OCI-LY1 (cell line): Measurements from ENCODE around the gene DAAM2.

Experiments
- H2AFZ ChIP-seq: fragments of 200-600 bp; sonication (generic), shearing (Covaris generic); 2 replicates; pipeline ENCODE4 v1.6.0; 2014; ENCODE audit warnings: antibody characterized with exemption, mild to moderate bottlenecking, low read length
- H3F3A ChIP-seq: fragments of 200-600 bp; sonication (generic), shearing (Covaris generic); 2 replicates; pipeline ENCODE4 v1.6.0; 2014; ENCODE audit warnings: mild to moderate bottlenecking, antibody characterized with exemption, low read length, moderate library complexity; ENCODE audit not compliant: insufficient read depth
- H3K27ac ChIP-seq: fragments of 200-600 bp; sonication (generic); 2 replicates; pipeline ENCODE4 v1.5.1; 2014; ENCODE audit warnings: low read length, mixed run types, mild to moderate bottlenecking, low read depth; ENCODE audit not compliant: poor library complexity, severe bottlenecking
- H3K27me3 ChIP-seq: fragments of 200-600 bp; sonication (generic); 2 replicates; pipeline ENCODE4 v1.6.0; 2014; ENCODE audit warnings: antibody characterized with exemption, mild to moderate bottlenecking, low read length, moderate library complexity; ENCODE audit not compliant: insufficient read depth
- H3K36me3 ChIP-seq: fragments of 200-600 bp; sonication (generic); 2 replicates; pipeline ENCODE4 v1.6.1; 2014; ENCODE audit warnings: mild to moderate bottlenecking, antibody characterized with exemption, low read length, moderate library complexity, mixed read lengths; ENCODE audit not compliant: insufficient read depth
- H3K4me1 ChIP-seq: fragments of 200-600 bp; sonication (generic); 2 replicates; pipeline ENCODE4 v1.5.1; 2014; ENCODE audit warnings: mild to moderate bottlenecking, low read length, moderate library complexity; ENCODE audit not compliant: insufficient read depth, severe bottlenecking
- H3K4me2 ChIP-seq: fragments of 200-600 bp; sonication (generic), shearing (Covaris generic); 2 replicates; pipeline ENCODE4 v1.6.1; 2014; ENCODE audit warnings: low read length
- H3K4me3 ChIP-seq: fragments of 200-600 bp; sonication (generic); 2 replicates; pipeline ENCODE4 v1.5.1; 2014; ENCODE audit warnings: low read length, low read depth, mild to moderate bottlenecking, mixed read lengths; ENCODE audit not compliant: poor library complexity, severe bottlenecking
- H3K79me2 ChIP-seq: fragments of 200-600 bp; shearing (Covaris generic); 2 replicates; pipeline ENCODE4 v1.6.1; 2016; ENCODE audit warnings: mixed run types, low read length, mixed read lengths; ENCODE audit not compliant: insufficient read depth
- H3K9ac ChIP-seq: fragments of 200-600 bp; sonication (generic), shearing (Covaris generic); 2 replicates; pipeline ENCODE4 v1.6.1; 2014; ENCODE audit warnings: mild to moderate bottlenecking, low read length, mixed read lengths
- H3K9me2 ChIP-seq: fragments of 200-600 bp; sonication (generic), shearing (Covaris generic); 2 replicates; pipeline ENCODE4 v1.6.1; 2014; ENCODE audit warnings: low read depth, mild to moderate bottlenecking, low read length, mixed read lengths
- H3K9me3 ChIP-seq: fragments of 200-600 bp; shearing (Covaris generic); 2 replicates; pipeline ENCODE4 v1.6.1; 2014; ENCODE audit warnings: low read length, mixed read lengths
- H4K20me1 ChIP-seq: fragments of 200-600 bp; sonication (generic), shearing (Covaris generic); 2 replicates; pipeline ENCODE4 v1.6.0; 2016; ENCODE audit warnings: mild to moderate bottlenecking, low read length; ENCODE audit not compliant: insufficient read depth
- CTCF ChIP-seq: fragments of 200-600 bp; sonication (generic), shearing (Covaris generic); IDR thresholded peaks from 2 replicates; pipeline ENCODE4 v1.5.1; 2017; ENCODE audit warnings: mild to moderate bottlenecking, antibody characterized with exemption, low read length, moderate library complexity, mixed read lengths
- EZH2 ChIP-seq: fragments of 200-600 bp; sonication (generic), shearing (Covaris generic); IDR thresholded peaks from 2 replicates; pipeline ENCODE4 v1.8.0; 2017; ENCODE audit warnings: borderline replicate concordance, mixed run types, mild to moderate bottlenecking, antibody characterized with exemption, low read length, moderate library complexity, mixed read lengths

The DAAM2 gene

GRCh38 chr6:39834278-39834677, 42.1 kb downstream of the DAAM2 start:
- TF ChIP-seq CTCF, result no peak
- no peak for TF ChIP-seq EZH2
- Histone ChIP-seq H3K4me1 (no peaks in the 10 kb centered on the region), H3K36me3 (no peaks in the 10 kb centered on the region), H3K9me3 (no peaks in the 10 kb centered on the region), H3K9me2 (no peaks in the 10 kb centered on the region), H3K4me2 (no peak overlapping the region), H3K27me3 (no peaks in the 10 kb centered on the region), H4K20me1 (no peaks in the 10 kb centered on the region), H3K79me2 (no peaks in the 10 kb centered on the region), H3K27ac (no peak overlapping the region), H2AFZ (no peak overlapping the region), H3F3A (no peaks in the 10 kb centered on the region), H3K4me3 (no peak overlapping the region), H3K9ac (no peak overlapping the region)

GRCh38 chr6:39834866-39835265, 42.7 kb downstream of the DAAM2 start:
- Histone ChIP-seq H3K4me2 (no peak overlapping the region), H3K9me3 (no peaks in the 10 kb centered on the region), H3K9me2 (no peaks in the 10 kb centered on the region), H3F3A (no peaks in the 10 kb centered on the region), H4K20me1 (no peaks in the 10 kb centered on the region), H3K36me3 (no peaks in the 10 kb centered on the region), H3K4me3 (no peak overlapping the region), H3K9ac (no peak overlapping the region), H3K27ac (no peak overlapping the region), H3K27me3 (no peaks in the 10 kb centered on the region), H3K4me1 (no peaks in the 10 kb centered on the region), H2AFZ (no peak overlapping the region), H3K79me2 (no peaks in the 10 kb centered on the region)
- no peak for TF ChIP-seq EZH2
- TF ChIP-seq CTCF, result no peak

GRCh38 chr6:39835821-39836295, 43.7 kb downstream of the DAAM2 start:
- no peak overlapping the region for H3K27ac ChIP-seq
- H4K20me1 ChIP-seq, result no peaks in the 10 kb centered on the region
- H3K9me3 ChIP-seq, result no peaks in the 10 kb centered on the region
- no peak overlapping the region for H3K4me2 ChIP-seq
- no peak overlapping the region for H2AFZ ChIP-seq
- no peaks in the 10 kb centered on the region for H3F3A ChIP-seq
- H3K9me2 ChIP-seq, result no peaks in the 10 kb centered on the region
- no peaks in the 10 kb centered on the region for H3K79me2 ChIP-seq
- no peaks in the 10 kb centered on the region for H3K4me1 ChIP-seq
- H3K9ac ChIP-seq, result no peak overlapping the region
- no peaks in the 10 kb centered on the region for H3K27me3 ChIP-seq
- TF ChIP-seq EZH2 (no peak), CTCF (no peak)
- H3K4me3 ChIP-seq, result no peak overlapping the region
- no peaks in the 10 kb centered on the region for H3K36me3 ChIP-seq
